ENCODE measurements around the gene FBLN1.
A peak's percentile ranks its signal among the peaks of the same experiment; 100 is the strongest.

The FBLN1 gene

DNA sequence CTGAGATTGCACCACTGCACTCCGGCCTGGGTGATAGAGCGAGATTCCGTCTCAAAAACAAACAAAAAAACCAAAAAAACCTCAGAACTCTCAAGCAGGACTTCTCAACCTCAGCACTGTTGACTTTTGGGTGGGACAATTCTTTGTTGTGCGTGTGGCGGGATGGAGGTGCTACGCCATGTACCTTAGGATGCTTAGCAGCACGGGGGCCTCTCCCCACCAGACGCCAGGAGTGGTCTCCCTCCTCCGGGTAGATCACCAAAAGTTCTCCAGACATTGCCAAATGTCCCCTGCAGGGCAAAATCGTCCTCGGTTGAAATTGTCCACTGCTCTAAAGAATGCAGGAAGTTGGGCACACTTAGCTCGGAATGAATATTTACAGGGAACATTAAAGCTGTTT lies 142.0 kb downstream of the FBLN1 start:
- Histone ChIP-seq H3K27ac (ENCODE audit: low read length, poor library complexity, severe bottlenecking) (no peak overlapping the region), H3K23ac (ENCODE audit: low read length in 2 of 2) (no peak overlapping the region), H3K27me3 (ENCODE audit: control insufficient read depth in 1 of 2, insufficient read depth in 1 of 2, low read length in 2 of 2) (peaks cover 0 to 66% of the 10 kb centered on the region in 2 experiments), H2BK12ac (ENCODE audit: low read length in 2 of 2) (no peak overlapping the region), H3K9ac (ENCODE audit: low read length) (no peak overlapping the region), H3K4me2 (ENCODE audit: low read length, poor library complexity, severe bottlenecking) (no peak overlapping the region), H2BK120ac (ENCODE audit: low read depth, low read length) (no peak overlapping the region), H3K18ac (ENCODE audit: low read depth in 1 of 2, low read length in 2 of 2) (no peak overlapping the region), H3K4ac (ENCODE audit: low read depth in 1 of 2, low read length in 2 of 2) (no peak overlapping the region), H2AFZ (ENCODE audit: low read depth, low read length) (no peak overlapping the region), H3K4me1 (ENCODE audit: control insufficient read depth, insufficient read depth, low read depth, low read length) (peaks cover 19% of the 10 kb centered on the region), H3K9me3 (ENCODE audit: control insufficient read depth, low read length) (no peaks in the 10 kb centered on the region), H2BK15ac (ENCODE audit: low read depth, poor library complexity, severe bottlenecking) (no peak overlapping the region), H4K91ac (ENCODE audit: low read length) (no peak overlapping the region), H2AK5ac (ENCODE audit: low read length, severe bottlenecking) (no peak overlapping the region), H2BK5ac (ENCODE audit: low read depth, low read length, poor library complexity, severe bottlenecking) (no peak overlapping the region), H3K79me1 (replicated peaks; ENCODE audit: low read length, poor library complexity, severe bottlenecking) (no peaks in the 10 kb centered on the region), H3K36me3 (ENCODE audit: control insufficient read depth in 1 of 2, insufficient read depth in 2 of 2, low read depth in 1 of 2, low read length in 2 of 2) (no peaks in the 10 kb centered on the region), H3K14ac (ENCODE audit: low read length in 2 of 2) (no peak overlapping the region), H4K8ac (ENCODE audit: low read length) (no peak overlapping the region), H3K4me3 (ENCODE audit: insufficient read depth in 1 of 2, low read depth in 1 of 2, low read length in 2 of 2) (no peak overlapping the region)
- no peak for DNase-seq
- 88% methylated on average over 10 of the region's 12 CpGs for WGBS

DNA sequence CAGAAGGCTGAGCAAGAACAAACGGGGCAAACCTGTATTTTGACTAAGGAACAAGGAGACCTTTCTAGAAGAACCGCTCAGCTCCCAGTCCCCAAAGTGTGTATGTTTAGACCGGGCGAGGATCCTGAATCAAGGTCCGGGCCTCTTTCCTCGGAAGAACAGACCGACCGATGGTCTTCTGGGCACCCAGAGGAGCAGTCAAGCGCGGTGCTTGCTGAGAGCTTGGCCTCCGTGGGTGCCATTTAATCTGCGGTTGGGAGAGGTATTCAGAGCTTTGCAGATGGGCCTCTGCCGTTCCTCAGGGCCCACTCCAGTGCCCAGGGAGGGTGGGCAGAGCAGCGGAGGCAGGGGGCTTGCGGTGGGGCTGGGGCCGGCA lies 142.5 kb downstream of the FBLN1 start:
- WGBS: 55% methylated on average over 16 of the region's 16 CpGs
- no peak overlapping the region for H3K27ac ChIP-seq (ENCODE audit: low read length, poor library complexity, severe bottlenecking)
- peaks cover 0 to 65% of the 10 kb centered on the region in 2 experiments for H3K27me3 ChIP-seq (ENCODE audit: control insufficient read depth in 1 of 2, insufficient read depth in 1 of 2, low read length in 2 of 2)
- H3K23ac ChIP-seq (ENCODE audit: low read length in 2 of 2): no peak overlapping the region
- H2AK5ac ChIP-seq (ENCODE audit: low read length, severe bottlenecking): no peak overlapping the region
- no peak overlapping the region for H3K9ac ChIP-seq (ENCODE audit: low read length)
- H3K4me3 ChIP-seq (ENCODE audit: insufficient read depth in 1 of 2, low read depth in 1 of 2, low read length in 2 of 2): peak overlapping the region; percentile 32 to 61
- H3K79me1 ChIP-seq (replicated peaks; ENCODE audit: low read length, poor library complexity, severe bottlenecking): no peaks in the 10 kb centered on the region
- H3K9me3 ChIP-seq (ENCODE audit: control insufficient read depth, low read length): no peaks in the 10 kb centered on the region
- no peak overlapping the region for H4K91ac ChIP-seq (ENCODE audit: low read length)
- H3K4me2 ChIP-seq (ENCODE audit: low read length, poor library complexity, severe bottlenecking): peak overlapping the region; percentile 72
- H2BK15ac ChIP-seq (ENCODE audit: low read depth, poor library complexity, severe bottlenecking): no peak overlapping the region
- no peak overlapping the region for H3K18ac ChIP-seq (ENCODE audit: low read depth in 1 of 2, low read length in 2 of 2)
- H3K36me3 ChIP-seq (ENCODE audit: control insufficient read depth in 1 of 2, insufficient read depth in 2 of 2, low read depth in 1 of 2, low read length in 2 of 2): no peaks in the 10 kb centered on the region
- no peak overlapping the region for H3K4ac ChIP-seq (ENCODE audit: low read depth in 1 of 2, low read length in 2 of 2)
- H2BK120ac ChIP-seq (ENCODE audit: low read depth, low read length): no peak overlapping the region
- H3K4me1 ChIP-seq (ENCODE audit: control insufficient read depth, insufficient read depth, low read depth, low read length): peaks cover 19% of the 10 kb centered on the region
- DNase-seq: no peak
- no peak overlapping the region for H3K14ac ChIP-seq (ENCODE audit: low read length in 2 of 2)
- no peak overlapping the region for H2BK5ac ChIP-seq (ENCODE audit: low read depth, low read length, poor library complexity, severe bottlenecking)
- H4K8ac ChIP-seq (ENCODE audit: low read length): no peak overlapping the region
- peak overlapping the region in 1 of 2 experiments; percentile 40 for H2BK12ac ChIP-seq (ENCODE audit: low read length in 2 of 2)
- no peak overlapping the region for H2AFZ ChIP-seq (ENCODE audit: low read depth, low read length)

DNA sequence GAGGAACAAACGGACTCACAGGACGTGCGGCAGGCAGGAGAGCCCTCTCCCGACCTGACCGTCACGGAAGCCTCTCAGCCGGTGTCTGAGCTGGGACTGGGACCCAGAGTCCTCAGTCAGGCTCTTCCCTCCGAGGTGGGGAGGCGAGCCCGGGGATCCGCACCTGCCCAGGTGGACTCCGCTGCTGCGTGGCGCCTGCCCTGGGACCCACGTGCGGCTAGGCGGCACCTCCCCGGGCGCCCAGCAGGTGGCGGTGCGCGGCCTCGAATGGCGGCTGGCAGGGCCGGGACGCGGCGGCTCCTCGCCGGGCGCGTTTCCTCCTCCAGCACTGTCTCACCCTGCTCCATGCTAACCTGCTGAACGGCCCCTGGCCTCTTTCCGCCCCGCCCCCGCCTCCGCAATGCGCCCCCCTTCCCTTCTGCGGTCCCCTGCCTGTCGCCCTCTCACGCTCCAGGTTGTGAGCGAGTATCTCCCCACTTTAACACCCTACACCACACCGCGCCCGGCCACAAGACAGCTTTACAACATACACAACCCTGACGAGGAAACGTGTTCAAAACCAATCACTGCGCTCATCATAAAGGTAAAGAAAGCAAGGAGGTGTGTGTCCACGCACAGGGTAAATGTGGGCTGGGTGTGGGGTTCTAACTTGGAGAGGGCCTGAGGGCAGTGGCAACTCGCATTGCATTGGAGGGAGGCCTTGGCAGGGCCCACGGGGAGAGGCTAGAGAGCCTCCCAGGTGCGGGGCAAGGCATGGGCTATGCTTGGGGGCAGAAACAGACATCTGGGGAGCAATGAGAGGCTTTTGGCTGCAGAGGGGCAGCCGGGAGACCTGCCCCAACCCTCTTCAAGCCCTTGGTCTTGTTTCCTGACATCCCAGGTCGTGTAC lies 143.1 kb downstream of the FBLN1 start:
- DNase-seq: peak; percentile 46
- WGBS: 20% methylated on average over 54 of the region's 54 CpGs
- H2BK15ac ChIP-seq (ENCODE audit: low read depth, poor library complexity, severe bottlenecking): no peak overlapping the region

DNA sequence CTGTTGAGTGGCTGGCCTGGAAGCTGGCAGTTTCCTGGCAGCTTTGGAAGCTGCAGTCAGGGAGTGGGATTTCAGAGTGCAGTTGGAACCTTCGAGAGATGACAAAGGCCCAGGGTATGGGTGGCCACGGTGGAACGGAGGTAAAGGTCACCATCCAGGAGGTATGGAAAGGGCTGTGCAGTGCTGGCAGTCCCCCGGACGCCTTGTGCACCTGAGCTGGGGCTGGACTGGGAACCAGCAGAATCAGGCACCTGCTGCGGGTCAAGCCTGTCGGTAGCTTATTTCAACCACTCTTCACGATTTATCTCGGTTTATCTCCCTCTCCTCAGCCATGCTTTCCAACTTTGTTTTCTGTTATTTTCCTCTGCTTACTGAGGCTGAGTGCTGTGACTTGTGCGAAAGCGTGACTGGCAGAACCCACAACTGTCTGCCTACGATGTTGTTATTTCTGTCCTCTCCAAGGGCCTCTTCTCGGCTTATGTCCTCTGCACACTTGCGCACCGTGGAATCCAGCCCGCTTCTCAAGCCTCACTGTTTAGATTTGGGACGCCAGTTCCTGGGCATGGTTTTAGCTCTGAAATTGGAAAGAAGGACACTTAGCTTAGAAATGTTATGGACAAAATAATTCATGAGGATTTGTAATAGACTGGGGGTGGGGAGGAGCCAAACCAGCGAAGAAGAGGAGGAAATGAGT lies 145.0 kb downstream of the FBLN1 start:
- H3K9ac ChIP-seq (ENCODE audit: low read length): no peak overlapping the region
- no peak overlapping the region for H2BK15ac ChIP-seq (ENCODE audit: low read depth, poor library complexity, severe bottlenecking)
- H3K4me2 ChIP-seq (ENCODE audit: low read length, poor library complexity, severe bottlenecking): no peak overlapping the region
- no peak overlapping the region for H3K27ac ChIP-seq (ENCODE audit: low read length, poor library complexity, severe bottlenecking)
- WGBS: 91% methylated on average over 18 of the region's 18 CpGs
- H2AFZ ChIP-seq (ENCODE audit: low read depth, low read length): no peak overlapping the region
- no peak overlapping the region for H3K14ac ChIP-seq (ENCODE audit: low read length in 2 of 2)
- H3K36me3 ChIP-seq (ENCODE audit: control insufficient read depth in 1 of 2, insufficient read depth in 2 of 2, low read depth in 1 of 2, low read length in 2 of 2): no peaks in the 10 kb centered on the region
- H3K4ac ChIP-seq (ENCODE audit: low read depth in 1 of 2, low read length in 2 of 2): no peak overlapping the region
- no peak for DNase-seq
- H2BK5ac ChIP-seq (ENCODE audit: low read depth, low read length, poor library complexity, severe bottlenecking): no peak overlapping the region
- H3K23ac ChIP-seq (ENCODE audit: low read length in 2 of 2): no peak overlapping the region
- no peak overlapping the region for H2BK12ac ChIP-seq (ENCODE audit: low read length in 2 of 2)
- no peaks in the 10 kb centered on the region for H3K9me3 ChIP-seq (ENCODE audit: control insufficient read depth, low read length)
- H3K27me3 ChIP-seq (ENCODE audit: control insufficient read depth in 1 of 2, insufficient read depth in 1 of 2, low read length in 2 of 2): peaks cover 0 to 58% of the 10 kb centered on the region in 2 experiments
- H3K4me1 ChIP-seq (ENCODE audit: control insufficient read depth, insufficient read depth, low read depth, low read length): peaks cover 18% of the 10 kb centered on the region
- H4K8ac ChIP-seq (ENCODE audit: low read length): no peak overlapping the region
- H3K79me1 ChIP-seq (replicated peaks; ENCODE audit: low read length, poor library complexity, severe bottlenecking): no peaks in the 10 kb centered on the region
- H3K18ac ChIP-seq (ENCODE audit: low read depth in 1 of 2, low read length in 2 of 2): no peak overlapping the region
- H4K91ac ChIP-seq (ENCODE audit: low read length): no peak overlapping the region
- no peak overlapping the region for H2BK120ac ChIP-seq (ENCODE audit: low read depth, low read length)
- no peak overlapping the region for H3K4me3 ChIP-seq (ENCODE audit: insufficient read depth in 1 of 2, low read depth in 1 of 2, low read length in 2 of 2)
- peak overlapping the region; percentile 9 for H2AK5ac ChIP-seq (ENCODE audit: low read length, severe bottlenecking)

More for the DNA sequence above, 143.1 kb downstream of the FBLN1 start:
- H3K4me1 ChIP-seq (ENCODE audit: control insufficient read depth, insufficient read depth, low read depth, low read length): peaks cover 18% of the 10 kb centered on the region
- no peak overlapping the region for H3K23ac ChIP-seq (ENCODE audit: low read length in 2 of 2)
- H2AK5ac ChIP-seq (ENCODE audit: low read length, severe bottlenecking): peak overlapping the region; percentile 74
- H3K27ac ChIP-seq (ENCODE audit: low read length, poor library complexity, severe bottlenecking): no peak overlapping the region
- peak overlapping the region; percentile 55 for H4K8ac ChIP-seq (ENCODE audit: low read length)
- H3K9ac ChIP-seq (ENCODE audit: low read length): no peak overlapping the region
- peak overlapping the region; percentile 72 for H3K4me2 ChIP-seq (ENCODE audit: low read length, poor library complexity, severe bottlenecking)
- H3K36me3 ChIP-seq (ENCODE audit: control insufficient read depth in 1 of 2, insufficient read depth in 2 of 2, low read depth in 1 of 2, low read length in 2 of 2): no peaks in the 10 kb centered on the region
- H2BK5ac ChIP-seq (ENCODE audit: low read depth, low read length, poor library complexity, severe bottlenecking): no peak overlapping the region
- H3K79me1 ChIP-seq (replicated peaks; ENCODE audit: low read length, poor library complexity, severe bottlenecking): no peaks in the 10 kb centered on the region
- no peak overlapping the region for H4K91ac ChIP-seq (ENCODE audit: low read length)
- peaks cover 0 to 63% of the 10 kb centered on the region in 2 experiments for H3K27me3 ChIP-seq (ENCODE audit: control insufficient read depth in 1 of 2, insufficient read depth in 1 of 2, low read length in 2 of 2)
- peak overlapping the region in 1 of 2 experiments; percentile 40 for H2BK12ac ChIP-seq (ENCODE audit: low read length in 2 of 2)
- no peaks in the 10 kb centered on the region for H3K9me3 ChIP-seq (ENCODE audit: control insufficient read depth, low read length)
- peak overlapping the region; percentile 24 for H2BK120ac ChIP-seq (ENCODE audit: low read depth, low read length)
- H3K14ac ChIP-seq (ENCODE audit: low read length in 2 of 2): no peak overlapping the region
- H3K4me3 ChIP-seq (ENCODE audit: insufficient read depth in 1 of 2, low read depth in 1 of 2, low read length in 2 of 2): peak overlapping the region; percentile 32 to 61
- H3K18ac ChIP-seq (ENCODE audit: low read depth in 1 of 2, low read length in 2 of 2): no peak overlapping the region
- H2AFZ ChIP-seq (ENCODE audit: low read depth, low read length): no peak overlapping the region
- H3K4ac ChIP-seq (ENCODE audit: low read depth in 1 of 2, low read length in 2 of 2): no peak overlapping the region

Measured in mesenchymal stem cell (in vitro differentiated cells and primary cell).